ENCODE results near the gene CETP. TPM values are rescaled to one million over a fixed set of nuclear protein-coding genes. Genes with fewer than 3 reads are reported as not detected.
A peak's percentile ranks its signal among the peaks of the same experiment; 100 is the strongest.

Gene CETP
- total and polyA plus RNA-seq, 2 of the 13 experiments (the other 11 are each of a cell fraction or from before 2014, with no cell fraction given) = 0.31 to 9.8 TPM

DNA sequence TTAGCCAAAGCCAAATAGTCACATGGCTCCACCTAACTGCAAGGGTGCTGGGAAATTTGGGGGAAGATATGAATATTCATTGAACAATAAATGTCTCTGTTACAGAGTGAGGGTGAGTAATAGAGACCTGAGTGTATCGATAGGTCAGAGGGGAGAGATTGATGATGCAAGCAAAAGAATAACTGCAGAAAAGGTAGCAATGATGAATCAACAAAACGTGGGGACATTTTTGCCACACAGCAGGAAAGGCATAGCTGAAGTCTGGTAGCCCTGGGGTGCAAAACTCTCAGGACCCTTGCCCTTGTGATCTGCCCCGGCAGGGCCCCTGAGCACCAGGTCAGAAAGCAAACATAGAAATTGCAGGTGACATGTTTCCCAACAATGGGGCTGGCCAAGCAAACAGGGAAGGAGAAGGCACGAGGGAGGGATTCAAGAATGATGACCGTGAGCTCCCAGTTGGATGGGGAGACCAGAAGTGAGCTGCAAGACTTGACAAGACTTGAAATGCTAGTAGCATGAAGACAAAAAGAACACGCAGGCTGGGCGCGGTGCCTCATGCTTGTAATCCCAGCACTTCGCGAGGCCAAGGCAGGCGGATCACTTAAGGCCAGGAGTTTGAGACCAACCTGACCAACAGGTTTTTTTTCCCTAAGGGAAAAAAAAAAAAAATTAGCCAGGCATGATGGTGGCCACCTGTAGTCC is 42.5 kb upstream of the CETP start (continued):
- TF ChIP-seq, protein P1, sequence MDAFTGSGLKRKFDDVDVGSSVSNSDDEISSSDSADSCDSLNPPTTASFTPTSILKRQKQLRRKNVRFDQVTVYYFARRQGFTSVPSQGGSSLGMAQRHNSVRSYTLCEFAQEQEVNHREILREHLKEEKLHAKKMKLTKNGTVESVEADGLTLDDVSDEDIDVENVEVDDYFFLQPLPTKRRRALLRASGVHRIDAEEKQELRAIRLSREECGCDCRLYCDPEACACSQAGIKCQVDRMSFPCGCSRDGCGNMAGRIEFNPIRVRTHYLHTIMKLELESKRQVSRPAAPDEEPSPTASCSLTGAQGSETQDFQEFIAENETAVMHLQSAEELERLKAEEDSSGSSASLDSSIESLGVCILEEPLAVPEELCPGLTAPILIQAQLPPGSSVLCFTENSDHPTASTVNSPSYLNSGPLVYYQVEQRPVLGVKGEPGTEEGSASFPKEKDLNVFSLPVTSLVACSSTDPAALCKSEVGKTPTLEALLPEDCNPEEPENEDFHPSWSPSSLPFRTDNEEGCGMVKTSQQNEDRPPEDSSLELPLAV (CRISPR knock-in tag; conservative IDR thresholded peaks at IDR 0.05; ENCODE audit: low read depth) = no peak
- no peak for TF ChIP-seq JUND (CRISPR knock-in tag; IDR thresholded peaks at IDR 0.05)
- TF ChIP-seq, protein P2, sequence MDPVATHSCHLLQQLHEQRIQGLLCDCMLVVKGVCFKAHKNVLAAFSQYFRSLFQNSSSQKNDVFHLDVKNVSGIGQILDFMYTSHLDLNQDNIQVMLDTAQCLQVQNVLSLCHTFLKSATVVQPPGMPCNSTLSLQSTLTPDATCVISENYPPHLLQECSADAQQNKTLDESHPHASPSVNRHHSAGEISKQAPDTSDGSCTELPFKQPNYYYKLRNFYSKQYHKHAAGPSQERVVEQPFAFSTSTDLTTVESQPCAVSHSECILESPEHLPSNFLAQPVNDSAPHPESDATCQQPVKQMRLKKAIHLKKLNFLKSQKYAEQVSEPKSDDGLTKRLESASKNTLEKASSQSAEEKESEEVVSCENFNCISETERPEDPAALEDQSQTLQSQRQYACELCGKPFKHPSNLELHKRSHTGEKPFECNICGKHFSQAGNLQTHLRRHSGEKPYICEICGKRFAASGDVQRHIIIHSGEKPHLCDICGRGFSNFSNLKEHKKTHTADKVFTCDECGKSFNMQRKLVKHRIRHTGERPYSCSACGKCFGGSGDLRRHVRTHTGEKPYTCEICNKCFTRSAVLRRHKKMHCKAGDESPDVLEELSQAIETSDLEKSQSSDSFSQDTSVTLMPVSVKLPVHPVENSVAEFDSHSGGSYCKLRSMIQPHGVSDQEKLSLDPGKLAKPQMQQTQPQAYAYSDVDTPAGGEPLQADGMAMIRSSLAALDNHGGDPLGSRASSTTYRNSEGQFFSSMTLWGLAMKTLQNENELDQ (CRISPR knock-in tag; IDR thresholded peaks at IDR 0.05; ENCODE audit: borderline replicate concordance) = no peak
- no peak for TF ChIP-seq SIN3B (IDR thresholded peaks at IDR 0.05; ENCODE audit: low read length)
- peak; percentile 98 for TF ChIP-seq HNF4A (CRISPR knock-in tag; IDR thresholded peaks at IDR 0.05)
- 0 out of 2 replicates have a peak, but pooled peaks have one; percentile 57 for TF ChIP-seq ZNF543 (CRISPR knock-in tag; IDR thresholded peaks at IDR 0.05)
- TF ChIP-seq PITX1 (CRISPR knock-in tag; IDR thresholded peaks at IDR 0.05) = peak; percentile 86; the same call in 1 of the 2 replicates
- TF ChIP-seq POLR2AphosphoS5 (IDR thresholded peaks at IDR 0.05; ENCODE audit: low read depth, low read length) = no peak
- TF ChIP-seq ETV5 (CRISPR knock-in tag; IDR thresholded peaks at IDR 0.05; ENCODE audit: borderline replicate concordance) = peak; percentile 44; the same call in 1 of the 2 replicates
- TF ChIP-seq ZNF33A (CRISPR knock-in tag; IDR thresholded peaks at IDR 0.05; ENCODE audit: borderline replicate concordance) = peak; percentile 91; the same call in 1 of the 2 replicates
- TF ChIP-seq, protein P3, sequence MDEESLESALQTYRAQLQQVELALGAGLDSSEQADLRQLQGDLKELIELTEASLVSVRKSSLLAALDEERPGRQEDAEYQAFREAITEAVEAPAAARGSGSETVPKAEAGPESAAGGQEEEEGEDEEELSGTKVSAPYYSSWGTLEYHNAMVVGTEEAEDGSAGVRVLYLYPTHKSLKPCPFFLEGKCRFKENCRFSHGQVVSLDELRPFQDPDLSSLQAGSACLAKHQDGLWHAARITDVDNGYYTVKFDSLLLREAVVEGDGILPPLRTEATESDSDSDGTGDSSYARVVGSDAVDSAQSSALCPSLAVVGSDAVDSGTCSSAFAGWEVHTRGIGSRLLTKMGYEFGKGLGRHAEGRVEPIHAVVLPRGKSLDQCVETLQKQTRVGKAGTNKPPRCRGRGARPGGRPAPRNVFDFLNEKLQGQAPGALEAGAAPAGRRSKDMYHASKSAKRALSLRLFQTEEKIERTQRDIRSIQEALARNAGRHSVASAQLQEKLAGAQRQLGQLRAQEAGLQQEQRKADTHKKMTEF (CRISPR knock-in tag; IDR thresholded peaks at IDR 0.05) = peak; percentile 85
- no peak for TF ChIP-seq ZNF432 (CRISPR knock-in tag; IDR thresholded peaks at IDR 0.05; ENCODE audit: borderline replicate concordance)
- TF ChIP-seq, protein P4, sequence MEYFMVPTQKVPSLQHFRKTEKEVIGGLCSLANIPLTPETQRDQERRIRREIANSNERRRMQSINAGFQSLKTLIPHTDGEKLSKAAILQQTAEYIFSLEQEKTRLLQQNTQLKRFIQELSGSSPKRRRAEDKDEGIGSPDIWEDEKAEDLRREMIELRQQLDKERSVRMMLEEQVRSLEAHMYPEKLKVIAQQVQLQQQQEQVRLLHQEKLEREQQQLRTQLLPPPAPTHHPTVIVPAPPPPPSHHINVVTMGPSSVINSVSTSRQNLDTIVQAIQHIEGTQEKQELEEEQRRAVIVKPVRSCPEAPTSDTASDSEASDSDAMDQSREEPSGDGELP (IDR thresholded peaks at IDR 0.05; ENCODE audit: borderline replicate concordance, low read depth) = peak; percentile 85; the same call in 1 of the 2 replicates
- no peak for TF ChIP-seq STAT5B (CRISPR knock-in tag; IDR thresholded peaks at IDR 0.05)
- TF ChIP-seq NAIF1 (CRISPR knock-in tag; IDR thresholded peaks at IDR 0.05; ENCODE audit: borderline replicate concordance) = 0 out of 2 replicates have a peak, but pooled peaks have one; percentile 62
- TF ChIP-seq, protein P5, sequence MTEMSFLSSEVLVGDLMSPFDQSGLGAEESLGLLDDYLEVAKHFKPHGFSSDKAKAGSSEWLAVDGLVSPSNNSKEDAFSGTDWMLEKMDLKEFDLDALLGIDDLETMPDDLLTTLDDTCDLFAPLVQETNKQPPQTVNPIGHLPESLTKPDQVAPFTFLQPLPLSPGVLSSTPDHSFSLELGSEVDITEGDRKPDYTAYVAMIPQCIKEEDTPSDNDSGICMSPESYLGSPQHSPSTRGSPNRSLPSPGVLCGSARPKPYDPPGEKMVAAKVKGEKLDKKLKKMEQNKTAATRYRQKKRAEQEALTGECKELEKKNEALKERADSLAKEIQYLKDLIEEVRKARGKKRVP (CRISPR knock-in tag; IDR thresholded peaks at IDR 0.05) = peak in 1 of 2 experiments; percentile 79; a peak in 2 of 4 replicates
- peak; percentile 46; the same call in 1 of the 2 replicates for TF ChIP-seq KDM4B (CRISPR knock-in tag; IDR thresholded peaks at IDR 0.05)
- no peak for TF ChIP-seq ZNF136 (CRISPR knock-in tag; IDR thresholded peaks at IDR 0.05; ENCODE audit: low read depth)
- TF ChIP-seq, protein P6, sequence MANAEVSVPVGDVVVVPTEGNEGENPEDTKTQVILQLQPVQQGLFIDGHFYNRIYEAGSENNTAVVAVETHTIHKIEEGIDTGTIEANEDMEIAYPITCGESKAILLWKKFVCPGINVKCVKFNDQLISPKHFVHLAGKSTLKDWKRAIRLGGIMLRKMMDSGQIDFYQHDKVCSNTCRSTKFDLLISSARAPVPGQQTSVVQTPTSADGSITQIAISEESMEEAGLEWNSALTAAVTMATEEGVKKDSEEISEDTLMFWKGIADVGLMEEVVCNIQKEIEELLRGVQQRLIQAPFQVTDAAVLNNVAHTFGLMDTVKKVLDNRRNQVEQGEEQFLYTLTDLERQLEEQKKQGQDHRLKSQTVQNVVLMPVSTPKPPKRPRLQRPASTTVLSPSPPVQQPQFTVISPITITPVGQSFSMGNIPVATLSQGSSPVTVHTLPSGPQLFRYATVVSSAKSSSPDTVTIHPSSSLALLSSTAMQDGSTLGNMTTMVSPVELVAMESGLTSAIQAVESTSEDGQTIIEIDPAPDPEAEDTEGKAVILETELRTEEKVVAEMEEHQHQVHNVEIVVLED (CRISPR knock-in tag; IDR thresholded peaks at IDR 0.05; ENCODE audit: borderline replicate concordance) = no peak; the same call in 1 of the 2 replicates
- TF ChIP-seq SOX5 (CRISPR knock-in tag; IDR thresholded peaks at IDR 0.05; ENCODE audit: borderline replicate concordance) = peak; percentile 95; the same call in 1 of the 2 replicates
